Measurements from ENCODE around the gene IL22RA1. TPM values are rescaled to one million over a fixed set of nuclear protein-coding genes. Genes with fewer than 3 reads are reported as not detected.

The IL22RA1 gene
- total RNA-seq, 2 experiments from 2014 or later, result not detected

- no peaks in the 10 kb centered on the region for H3K9me2 ChIP-seq (ENCODE audit: insufficient read depth, low read length)
- no peaks in the 10 kb centered on the region for H3K9me3 ChIP-seq (ENCODE audit: low read length)
- peaks cover 95% of the 10 kb centered on the region for H3K79me2 ChIP-seq (ENCODE audit: insufficient read depth, low read depth, low read length)
- CTCF ChIA-PET (ENCODE audit: unreplicated experiment), result no interaction called here
- no peak overlapping the region for H2AFZ ChIP-seq (ENCODE audit: low read length)
- H3K36me3 ChIP-seq (ENCODE audit: insufficient read depth, low read length), result peaks cover 80% of the 10 kb centered on the region
- no TSS peak for BruUV-seq (replicated peaks)
- H3K4me1 ChIP-seq (ENCODE audit: insufficient read depth, low read length, poor library complexity, severe bottlenecking), result peaks cover 31% of the 10 kb centered on the region
- no peak overlapping the region for H3K27ac ChIP-seq (ENCODE audit: low read depth, low read length, poor library complexity, severe bottlenecking)
- no peak overlapping the region for H3K4me3 ChIP-seq (ENCODE audit: low read depth, low read length, poor library complexity, severe bottlenecking)
- no peak for TF ChIP-seq EZH2phosphoT487 (IDR thresholded peaks at IDR 0.05; ENCODE audit: borderline replicate concordance, low read depth, low read length)
- TF ChIP-seq CTCF (conservative IDR thresholded peaks at IDR 0.05; ENCODE audit: low read length), result no peak
- intact Hi-C loops (cut with micrococcal nuclease; ENCODE audit: unreplicated experiment), result no loop called here
- H3K4me2 ChIP-seq (ENCODE audit: low read length), result no peak overlapping the region
- POLR2A ChIA-PET, result interaction anchor here (0.7 kb wide), 1 partner anchor 782 kb away, joined by 3 read pairs; no protein-coding TSS in a partner anchor
- DNase-seq (ENCODE audit: low spot score), result no peak
- H4K20me1 ChIP-seq (ENCODE audit: insufficient read depth, low read length), result no peaks in the 10 kb centered on the region; the same call in 1 of the 2 replicates
Observed at GRCh38 chr1:24182061-24182460, 39.1 kb upstream of the IL22RA1 start.

GRCh38 chr1:24181619-24182018 is 38.7 kb upstream of the IL22RA1 start:
- intact Hi-C loops (cut with micrococcal nuclease; ENCODE audit: unreplicated experiment), result no loop called here
- no peak overlapping the region for H3K4me2 ChIP-seq (ENCODE audit: low read length)
- DNase-seq (ENCODE audit: low spot score), result no peak
- no peak overlapping the region for H3K27ac ChIP-seq (ENCODE audit: low read depth, low read length, poor library complexity, severe bottlenecking)
- H3K4me1 ChIP-seq (ENCODE audit: insufficient read depth, low read length, poor library complexity, severe bottlenecking), result peaks cover 31% of the 10 kb centered on the region
- H3K79me2 ChIP-seq (ENCODE audit: insufficient read depth, low read depth, low read length), result peaks cover 95% of the 10 kb centered on the region
- no peak for TF ChIP-seq EZH2phosphoT487 (IDR thresholded peaks at IDR 0.05; ENCODE audit: borderline replicate concordance, low read depth, low read length)
- no peaks in the 10 kb centered on the region; the same call in 1 of the 2 replicates for H4K20me1 ChIP-seq (ENCODE audit: insufficient read depth, low read length)
- peaks cover 82% of the 10 kb centered on the region for H3K36me3 ChIP-seq (ENCODE audit: insufficient read depth, low read length)
- no peaks in the 10 kb centered on the region for H3K9me3 ChIP-seq (ENCODE audit: low read length)
- BruUV-seq (replicated peaks), result no TSS peak
- no peak overlapping the region for H2AFZ ChIP-seq (ENCODE audit: low read length)
- ChIA-PET CTCF (ENCODE audit: unreplicated experiment) (no interaction called here), POLR2A (no interaction called here)
- no peak overlapping the region for H3K4me3 ChIP-seq (ENCODE audit: low read depth, low read length, poor library complexity, severe bottlenecking)
- no peaks in the 10 kb centered on the region for H3K9me2 ChIP-seq (ENCODE audit: insufficient read depth, low read length)

- intact Hi-C loops (cut with micrococcal nuclease; ENCODE audit: unreplicated experiment), result no loop called here
- Histone ChIP-seq H3K9me3 (ENCODE audit: low read length) (no peaks in the 10 kb centered on the region), H4K20me1 (ENCODE audit: insufficient read depth, low read length) (no peaks in the 10 kb centered on the region; the same call in 1 of the 2 replicates), H3K4me1 (ENCODE audit: insufficient read depth, low read length, poor library complexity, severe bottlenecking) (peaks cover 28% of the 10 kb centered on the region), H3K4me3 (ENCODE audit: low read depth, low read length, poor library complexity, severe bottlenecking) (no peak overlapping the region), H3K9me2 (ENCODE audit: insufficient read depth, low read length) (no peaks in the 10 kb centered on the region), H3K4me2 (ENCODE audit: low read length) (no peak overlapping the region), H3K79me2 (ENCODE audit: insufficient read depth, low read depth, low read length) (peaks cover 95% of the 10 kb centered on the region), H2AFZ (ENCODE audit: low read length) (no peak overlapping the region), H3K27ac (ENCODE audit: low read depth, low read length, poor library complexity, severe bottlenecking) (no peak overlapping the region), H3K36me3 (ENCODE audit: insufficient read depth, low read length) (peaks cover 86% of the 10 kb centered on the region)
- TF ChIP-seq EZH2phosphoT487 (IDR thresholded peaks at IDR 0.05; ENCODE audit: borderline replicate concordance, low read depth, low read length) (no peak), CTCF (conservative IDR thresholded peaks at IDR 0.05; ENCODE audit: low read length) (no peak)
- DNase-seq (ENCODE audit: low spot score), result no peak
- POLR2A ChIA-PET, result no interaction called here
- BruUV-seq (replicated peaks), result no TSS peak
- CTCF ChIA-PET (ENCODE audit: unreplicated experiment), result no interaction called here
Observed at GRCh38 chr1:24180676-24181075, 37.7 kb upstream of the IL22RA1 start.
